ENCODE data around the gene IRAK2.
"Not testable (repeated sequence)": the region's sequence is repeated elsewhere in the genome, so short reads cannot be mapped to it uniquely, and the experiment has no call there.

Gene IRAK2

GRCh38 chr3:10158555-10158954, 6.2 kb upstream of the IRAK2 start:
- DNase-seq (ENCODE audit: low read depth in 2 of 2) = not testable (repeated sequence)

- no peak for DNase-seq (ENCODE audit: low read depth in 2 of 2)
These were observed 4.4 kb upstream of the IRAK2 start for GRCh38 chr3:10160346-10160745.

GRCh38 chr3:10160925-10161324, 3.8 kb upstream of the IRAK2 start:
- DNase-seq (ENCODE audit: low read depth in 2 of 2) = no peak

GRCh38 chr3:10162185-10162584, 2.5 kb upstream of the IRAK2 start:
- no peak for DNase-seq (ENCODE audit: low read depth in 2 of 2)

GRCh38 chr3:10164201-10164545, 546 bp upstream of the IRAK2 start:
- DNase-seq (ENCODE audit: low read depth in 2 of 2) = not testable (repeated sequence)

GRCh38 chr3:10166213-10166604, 1.5 kb downstream of the IRAK2 start:
- DNase-seq (ENCODE audit: low read depth in 2 of 2) = no peak

GRCh38 chr3:10169000-10169496, 4.3 kb downstream of the IRAK2 start:
- DNase-seq (ENCODE audit: low read depth in 2 of 2) = no peak

GRCh38 chr3:10170915-10171478, 6.3 kb downstream of the IRAK2 start:
- no peak for DNase-seq (ENCODE audit: low read depth in 2 of 2)

GRCh38 chr3:10173095-10173925, 8.6 kb downstream of the IRAK2 start:
- no peak for DNase-seq (ENCODE audit: low read depth in 2 of 2)

GRCh38 chr3:10173926-10174435, 9.3 kb downstream of the IRAK2 start:
- DNase-seq (ENCODE audit: low read depth in 2 of 2) = no peak

- not testable (repeated sequence) for DNase-seq (ENCODE audit: low read depth in 2 of 2)
These were observed 10.6 kb downstream of the IRAK2 start for GRCh38 chr3:10175334-10175733.

- not testable (repeated sequence) for DNase-seq (ENCODE audit: low read depth in 2 of 2)
These were observed 11.4 kb downstream of the IRAK2 start for GRCh38 chr3:10176150-10176549.

- DNase-seq (ENCODE audit: low read depth in 2 of 2) = no peak
These were observed 13.0 kb downstream of the IRAK2 start for GRCh38 chr3:10177737-10178136.

GRCh38 chr3:10178892-10179291, 14.2 kb downstream of the IRAK2 start:
- DNase-seq (ENCODE audit: low read depth in 2 of 2) = no peak

GRCh38 chr3:10180289-10180688, 15.6 kb downstream of the IRAK2 start:
- DNase-seq (ENCODE audit: low read depth in 2 of 2) = no peak

- DNase-seq (ENCODE audit: low read depth in 2 of 2) = no peak
These were observed 16.1 kb downstream of the IRAK2 start for GRCh38 chr3:10180738-10181295.

- no peak for DNase-seq (ENCODE audit: low read depth in 2 of 2)
These were observed 18.2 kb downstream of the IRAK2 start for GRCh38 chr3:10182950-10183349.

- no peak for DNase-seq (ENCODE audit: low read depth in 2 of 2)
These were observed 19.5 kb downstream of the IRAK2 start for GRCh38 chr3:10184250-10184649.

GRCh38 chr3:10185804-10186762, 21.4 kb downstream of the IRAK2 start:
- DNase-seq (ENCODE audit: low read depth in 2 of 2) = no peak

- DNase-seq (ENCODE audit: low read depth in 2 of 2) = no peak
These were observed 22.7 kb downstream of the IRAK2 start for GRCh38 chr3:10187290-10187876.

GRCh38 chr3:10187944-10188343, 23.2 kb downstream of the IRAK2 start:
- no peak for DNase-seq (ENCODE audit: low read depth in 2 of 2)

Measured in stimulated activated CD8-positive, alpha-beta memory T cell treated with anti-CD3 and anti-CD28 coated beads, Interleukin-7, amount 100 ng/mL, for 1 hour (primary cell).